Amygdala (tissue), 56 donors: ENCODE data around the gene GMCL2.
"Not testable (repeated sequence)": the region's sequence is repeated elsewhere in the genome, so short reads cannot be mapped to it uniquely, and the experiment has no call there.

Source experiments
- DNase-seq, 56 donors: peaks; one replicate each; lab custom pipeline; 2025; lab: John Stamatoyannopoulos, UW

Gene GMCL2, protein sequence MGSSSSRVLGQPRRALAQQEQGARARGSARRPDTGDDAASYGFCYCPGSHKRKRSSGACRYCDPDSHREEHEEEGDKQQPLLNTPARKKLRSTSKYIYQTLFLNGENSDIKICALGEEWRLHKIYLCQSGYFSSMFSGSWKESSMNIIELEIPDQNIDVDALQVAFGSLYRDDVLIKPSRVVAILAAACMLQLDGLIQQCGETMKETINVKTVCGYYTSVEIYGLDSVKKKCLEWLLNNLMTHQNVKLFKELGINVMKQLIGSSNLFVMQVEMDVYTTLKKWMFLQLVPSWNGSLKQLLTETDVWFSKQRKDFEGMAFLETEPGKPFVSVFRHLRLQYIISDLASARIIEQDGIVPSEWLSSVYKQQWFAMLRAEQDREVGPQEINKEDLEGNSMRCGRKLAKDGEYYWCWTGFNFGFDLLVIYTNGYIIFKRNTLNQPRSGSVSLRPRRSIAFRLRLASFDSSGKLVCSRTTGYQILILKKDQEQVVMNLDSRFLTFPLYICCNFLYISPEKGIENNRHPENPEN

DNA sequence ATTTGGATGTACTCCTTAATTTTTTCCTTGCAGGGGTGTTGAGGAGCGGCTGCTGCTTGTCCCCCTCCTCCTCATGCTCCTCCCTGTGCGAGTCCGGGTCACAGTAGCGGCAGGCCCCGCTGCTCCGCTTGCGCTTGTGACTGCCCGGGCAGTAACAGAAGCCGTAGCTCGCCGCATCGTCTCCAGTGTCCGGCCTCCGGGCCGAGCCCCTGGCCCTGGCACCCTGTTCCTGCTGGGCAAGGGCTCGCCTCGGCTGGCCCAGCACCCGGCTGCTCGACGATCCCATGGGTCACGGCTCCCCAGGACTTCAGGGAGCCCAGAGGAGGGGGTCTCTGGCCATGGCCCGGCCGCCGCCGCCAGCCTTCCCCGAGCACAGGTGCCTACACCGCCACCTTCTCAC lies at the start of gene GMCL2:
Gene GMCL2, minus strand, starts transcription at position 358 of the 400 bp plus-strand sequence. Its CDS starts 72 bp downstream, at position 286.
- DNase-seq, result peak in 1 of 56 donors; percentile 5

DNA sequence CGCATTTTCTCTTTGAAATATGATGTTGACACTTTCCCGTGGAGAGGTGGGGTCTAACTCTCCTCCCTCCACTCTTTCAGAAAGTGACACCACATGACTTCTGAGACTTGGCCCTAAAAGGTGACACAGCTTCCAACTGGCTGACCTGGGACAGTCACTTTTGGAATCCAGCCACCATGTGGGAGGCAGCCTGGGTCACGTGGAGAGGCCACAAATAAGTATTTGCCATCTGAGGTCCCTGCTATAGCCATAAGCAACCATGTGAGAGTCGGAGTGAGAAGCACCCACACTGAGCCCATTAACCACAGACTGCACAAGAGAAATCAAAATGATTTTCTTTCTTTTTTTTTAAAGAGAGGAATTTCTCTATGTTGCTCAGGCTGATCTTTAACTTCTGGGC lies 49.5 kb upstream of the GMCL2 start:
- peak in 3 of 56 donors; percentile 23 to 26 (median 26) for DNase-seq

DNA sequence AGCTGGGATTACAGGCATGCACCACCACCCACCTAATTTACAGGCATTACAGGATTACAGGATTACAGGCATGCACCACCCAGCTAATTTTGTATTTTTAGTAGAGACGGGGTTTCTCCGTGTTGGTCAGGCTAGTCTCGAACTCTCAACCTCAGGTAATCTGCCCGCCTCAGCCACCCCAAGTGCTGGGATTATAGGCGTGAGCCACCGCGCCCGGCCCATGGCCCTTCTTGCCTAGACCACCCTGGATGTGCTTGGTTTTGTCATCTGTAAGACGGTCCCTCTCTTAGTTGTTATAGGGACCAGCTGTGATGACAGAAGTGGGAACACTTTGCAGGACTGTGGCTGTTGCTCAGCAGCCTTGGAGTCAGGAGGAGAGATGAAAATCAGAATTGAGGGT lies 49.0 kb upstream of the GMCL2 start:
- DNase-seq, result no peak

DNA sequence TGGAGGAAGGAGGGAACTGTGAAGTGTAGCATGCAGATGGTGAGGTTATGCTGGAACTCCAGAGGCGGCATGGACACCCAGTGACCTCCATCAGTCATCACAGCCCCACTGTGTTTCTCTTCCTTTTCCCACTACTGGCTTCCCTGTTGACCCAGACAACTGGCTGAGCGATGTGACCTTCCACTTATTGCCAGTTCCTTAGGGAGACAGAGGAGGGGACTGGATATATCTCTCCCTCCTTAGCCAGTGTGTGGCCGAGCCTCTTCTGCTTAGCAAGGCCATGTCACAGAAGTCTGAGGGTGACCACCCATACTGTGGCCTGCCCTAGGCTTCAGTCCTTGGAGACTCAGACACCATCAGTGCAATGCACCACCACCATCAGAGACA lies 48.4 kb upstream of the GMCL2 start:
- DNase-seq, result no peak

DNA sequence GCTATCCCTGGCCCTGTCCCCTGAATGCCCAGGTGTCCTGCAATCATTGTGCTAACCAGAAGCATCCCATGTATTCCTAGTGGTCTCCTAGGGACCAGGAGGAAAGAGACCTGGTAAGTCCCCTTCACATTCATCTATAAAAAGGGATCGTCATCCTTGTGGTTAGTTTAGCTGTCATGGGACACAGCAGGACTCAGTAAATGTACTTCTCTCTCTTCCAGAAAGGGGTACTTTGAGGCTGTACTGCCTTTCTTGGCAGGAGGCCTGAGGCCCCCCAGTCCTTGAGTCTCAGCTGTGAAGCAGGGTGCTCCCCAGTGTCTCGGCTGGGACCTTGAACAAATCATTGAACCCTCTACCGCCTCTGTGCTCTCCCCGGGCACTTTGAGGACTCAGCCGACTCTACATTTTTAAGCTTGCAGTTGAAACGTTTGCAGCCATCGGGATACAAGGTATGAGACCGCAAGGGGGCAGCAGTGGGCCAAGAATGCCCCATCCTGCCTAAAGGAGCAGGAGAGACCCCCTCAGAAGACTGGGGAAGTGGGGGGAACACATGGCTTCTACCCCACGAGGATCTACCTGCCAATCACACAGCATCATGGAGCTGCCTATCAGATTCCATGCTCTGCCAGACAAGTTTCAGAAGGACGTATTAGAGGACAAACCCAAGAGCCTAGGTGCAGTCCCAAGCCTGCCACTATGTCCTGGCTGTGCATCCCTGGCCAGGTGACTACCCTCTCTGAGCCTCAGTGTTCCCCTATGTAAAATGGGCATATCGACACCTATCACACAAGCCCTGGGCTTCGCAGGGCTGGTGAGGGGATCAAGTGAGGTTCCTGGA lies 47.8 kb upstream of the GMCL2 start:
- peak in 41 of 56 donors; percentile 10 to 84 (median 42) for DNase-seq

DNA sequence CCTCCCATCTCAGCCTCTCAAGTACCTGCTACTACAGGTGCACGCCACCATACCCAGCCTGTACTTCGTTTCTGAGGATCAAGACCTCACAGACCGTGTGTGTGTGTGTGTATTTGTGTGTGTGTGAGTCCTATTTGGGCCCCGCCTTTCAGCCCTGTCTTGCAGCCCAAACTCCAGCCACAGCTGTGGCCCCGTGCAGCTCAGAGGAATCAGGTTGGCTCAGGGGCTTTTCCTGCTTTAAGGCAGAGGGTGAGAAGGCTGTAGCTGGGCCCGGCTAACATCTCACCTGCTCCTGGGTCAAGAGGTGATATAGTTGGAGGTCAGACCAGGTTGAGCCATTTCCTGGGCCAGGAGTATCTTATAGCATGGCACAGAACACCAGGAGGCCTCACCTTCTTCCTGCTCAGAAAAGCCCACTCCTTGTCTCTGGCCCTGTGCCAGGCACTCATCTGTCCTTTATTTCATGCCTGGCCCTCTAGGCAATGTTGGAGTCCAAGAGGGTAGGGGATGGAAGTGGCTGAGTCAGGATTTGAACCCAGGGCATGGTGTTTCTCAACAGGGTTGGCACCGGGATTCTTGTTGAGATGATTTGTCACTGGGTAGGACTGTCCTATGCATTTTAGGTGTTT lies 47.1 kb upstream of the GMCL2 start:
- DNase-seq, result no peak

DNA sequence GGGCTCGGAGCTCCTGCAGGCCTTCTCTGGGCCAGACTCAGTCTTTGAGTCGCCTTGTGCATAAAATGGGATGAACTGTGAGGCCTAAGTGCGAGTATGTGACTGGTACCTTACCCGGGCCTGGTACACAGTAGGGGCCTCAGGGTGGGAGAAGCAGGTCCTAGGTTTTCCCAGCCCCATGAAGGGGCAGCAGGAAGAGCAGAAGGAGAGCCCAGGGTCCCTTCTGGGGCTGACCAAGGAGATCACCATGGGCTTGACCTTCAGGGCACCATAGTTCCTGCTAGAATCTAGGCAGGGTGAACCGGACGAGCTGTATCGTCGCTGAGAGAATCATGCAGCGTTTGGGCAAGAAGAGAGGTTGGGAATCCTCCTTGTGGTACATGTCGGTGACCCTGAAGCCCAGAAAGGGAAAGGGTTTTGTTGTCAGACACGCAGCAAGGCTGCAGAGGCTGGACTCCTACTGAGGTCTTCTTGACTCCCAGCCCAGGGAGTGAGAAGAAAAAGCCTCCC lies 45.8 kb upstream of the GMCL2 start:
- DNase-seq, result peak in 4 of 56 donors; percentile 46 to 55 (median 52)

DNA sequence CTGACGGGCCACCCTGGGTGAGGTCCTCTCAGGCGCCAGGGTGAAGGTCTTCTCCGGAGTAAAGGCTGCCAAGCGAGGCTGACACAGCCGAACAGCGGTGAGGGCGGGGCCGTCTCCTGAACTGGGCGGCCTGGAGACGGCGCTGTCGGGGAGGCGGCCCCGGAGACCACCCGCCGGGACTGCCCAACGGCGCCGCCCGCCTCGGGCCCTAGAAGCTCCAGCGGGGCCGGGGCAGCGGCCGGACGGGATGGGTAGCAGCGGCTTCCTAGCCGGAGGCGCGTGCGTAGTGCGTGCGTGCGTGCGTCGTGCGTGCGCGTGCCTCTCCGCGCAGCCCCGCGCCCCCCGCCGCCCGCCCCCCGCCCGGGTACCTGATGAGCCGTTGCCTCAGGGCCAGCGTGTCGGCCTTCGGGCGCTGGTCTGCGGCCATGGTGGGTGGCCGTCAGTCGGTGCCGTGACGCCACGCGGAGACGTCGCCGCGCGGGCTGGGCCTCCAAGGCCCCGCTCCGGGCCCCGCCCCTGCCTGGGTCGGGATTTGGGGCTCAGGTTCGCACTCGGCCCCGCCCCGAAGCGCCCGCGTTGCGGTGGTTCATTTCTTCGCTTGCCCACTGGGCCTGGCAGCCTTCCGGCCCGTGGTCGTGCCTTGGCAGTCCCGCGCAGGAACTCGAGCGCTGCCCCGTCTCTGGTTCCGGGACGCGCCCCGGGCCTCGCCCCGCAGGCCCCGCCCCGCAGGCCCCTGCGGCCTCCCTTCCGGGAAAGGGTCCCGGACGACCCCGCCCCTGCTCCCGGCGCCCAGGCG lies 45.2 kb upstream of the GMCL2 start, which contains the start of gene PHYKPL:
Gene PHYKPL, minus strand, starts transcription at position 679 of the 796 bp plus-strand sequence. Its CDS starts 252 bp downstream, at position 427.
- peak in 46 of 56 donors; percentile 24 to 84 (median 64) for DNase-seq

DNA sequence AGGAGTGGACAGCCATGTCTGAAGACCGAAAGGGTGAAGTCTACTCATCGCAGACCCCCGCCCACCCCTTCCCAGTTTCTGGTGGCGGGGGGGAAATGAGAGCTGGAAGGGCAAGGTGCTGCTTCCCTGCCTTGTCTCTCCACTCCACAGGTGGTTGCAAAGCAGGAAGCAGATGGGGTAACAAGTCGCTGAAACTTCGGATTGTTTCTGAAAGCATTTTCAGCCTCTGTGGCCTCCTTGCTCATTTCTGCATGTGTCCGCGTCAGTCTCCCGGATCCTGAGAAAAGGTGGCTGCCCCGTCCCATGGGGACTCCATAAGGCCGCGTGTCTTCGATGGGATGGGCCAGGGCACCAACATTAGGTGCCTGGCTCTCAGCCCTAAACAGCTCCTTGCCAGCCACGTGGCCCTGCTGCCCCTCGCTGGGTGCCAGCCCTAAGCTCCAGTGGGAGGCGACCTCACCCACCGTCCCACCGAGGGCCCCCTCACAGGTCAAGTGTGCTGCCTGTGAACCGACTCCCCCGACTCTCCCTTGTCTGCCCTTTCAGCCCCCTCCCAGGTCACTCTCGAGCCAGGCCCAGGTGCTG lies 44.5 kb upstream of the GMCL2 start:
- peak in 1 of 56 donors; percentile 63 for DNase-seq

DNA sequence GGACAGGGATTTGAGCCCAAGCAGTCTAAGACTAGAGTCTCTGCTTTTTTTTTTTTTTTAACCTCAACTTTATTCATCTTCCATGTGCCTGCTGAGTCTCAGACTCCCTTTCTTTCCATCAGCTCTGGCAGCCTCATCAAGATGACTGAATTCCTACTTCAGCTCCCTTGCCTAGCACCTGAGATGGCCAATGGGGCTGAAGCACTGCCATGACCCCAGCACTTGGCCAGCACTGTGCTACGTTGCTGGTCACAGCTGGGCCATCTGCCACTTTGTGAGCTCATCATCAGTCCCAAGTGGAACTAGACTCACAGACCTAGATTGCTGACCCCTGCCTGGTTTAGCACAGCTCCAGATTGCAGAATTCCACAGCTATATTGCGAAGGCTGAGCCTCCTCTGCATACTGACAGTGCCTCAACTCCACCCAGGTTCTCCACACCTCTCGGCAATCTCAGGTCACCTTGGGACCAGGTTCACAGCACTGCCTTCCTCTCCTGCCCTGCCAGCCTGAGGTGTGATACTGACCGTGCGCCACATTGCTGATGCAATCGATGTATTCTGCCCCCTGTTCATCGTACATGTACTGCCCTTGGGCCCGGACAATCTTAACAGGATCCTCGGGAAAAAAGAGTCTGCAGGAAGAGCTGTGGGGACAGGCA lies 43.8 kb upstream of the GMCL2 start:
- DNase-seq, result peak in 9 of 56 donors; percentile 12 to 48 (median 19)

DNA sequence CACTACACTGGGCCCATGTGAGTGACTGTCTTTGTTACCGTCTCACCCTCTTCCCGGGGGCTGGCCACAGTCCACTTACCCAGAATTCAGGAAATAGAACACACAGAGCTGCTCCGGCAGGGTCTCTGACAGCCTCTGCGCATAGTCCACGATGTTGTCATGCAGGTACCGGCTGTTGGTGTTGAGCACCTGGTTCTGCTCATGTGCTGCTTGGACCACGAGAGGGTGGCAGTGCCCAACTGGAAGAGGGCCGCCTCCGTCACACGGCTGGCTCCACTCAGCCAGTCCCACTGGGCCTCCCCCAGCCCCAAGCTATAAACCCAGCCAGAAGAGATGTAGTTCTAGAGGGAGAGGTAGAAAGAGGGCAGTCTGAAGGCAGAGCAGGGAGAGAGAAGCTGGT lies 42.7 kb upstream of the GMCL2 start:
- no peak for DNase-seq

DNA sequence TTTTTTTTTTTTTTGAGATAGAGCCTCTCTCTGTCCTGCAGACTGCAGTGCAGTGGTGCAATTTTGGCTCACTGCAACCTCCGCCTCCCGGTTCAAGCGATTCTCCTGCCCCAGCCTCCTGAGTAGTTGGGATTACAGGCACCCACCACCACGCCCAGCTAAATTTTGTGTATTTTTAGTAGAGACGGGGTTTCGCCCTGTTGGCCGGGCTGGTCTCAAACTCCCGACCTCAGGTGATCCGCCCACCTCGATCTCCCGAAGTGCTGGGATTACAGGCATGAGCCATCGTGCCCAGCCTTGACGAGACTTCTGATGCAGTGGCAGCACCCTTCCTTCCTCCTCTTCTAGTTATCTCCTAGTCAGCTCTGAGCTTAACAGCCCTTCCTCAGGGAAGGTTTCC lies 41.9 kb upstream of the GMCL2 start:
- DNase-seq, result not testable (repeated sequence)

DNA sequence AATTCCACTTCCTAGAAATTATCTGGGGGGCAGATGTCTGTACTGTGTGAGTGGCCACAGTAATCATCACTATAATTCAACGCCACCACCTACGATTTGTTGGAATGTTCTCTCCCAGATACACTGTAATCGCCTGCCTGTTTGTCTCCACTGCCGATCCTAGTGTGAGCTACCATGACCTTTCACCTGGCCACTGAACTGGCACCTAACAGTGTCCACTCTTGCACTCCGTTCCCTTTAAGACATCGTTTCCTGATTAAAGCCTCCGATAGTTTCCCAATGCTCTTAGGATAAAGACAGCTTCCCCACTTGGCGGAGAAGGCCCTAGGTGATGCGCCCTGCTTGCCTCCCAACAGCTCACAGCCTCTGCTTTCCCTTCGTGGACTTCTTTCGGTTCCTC lies 41.4 kb upstream of the GMCL2 start:
- DNase-seq, result no peak

DNA sequence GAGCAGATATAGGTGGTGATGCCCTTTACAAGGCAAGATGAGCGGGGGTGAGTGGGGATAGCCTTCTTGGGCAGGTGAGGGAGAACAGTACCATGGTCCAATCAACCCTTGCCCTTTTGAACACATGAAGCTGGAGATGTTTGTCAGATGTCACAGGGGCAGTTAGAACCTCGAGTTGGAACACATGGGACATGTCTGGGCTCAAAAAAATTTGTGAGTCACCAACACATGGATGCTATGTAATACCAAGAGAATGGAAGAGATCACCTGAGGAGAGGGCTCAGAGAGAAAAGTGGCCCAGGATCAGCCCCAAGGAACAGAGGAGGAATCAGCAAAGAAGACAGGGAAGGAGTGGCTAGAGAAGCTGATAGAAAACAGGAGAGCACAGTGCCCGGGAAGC lies 40.8 kb upstream of the GMCL2 start:
- DNase-seq, result no peak

DNA sequence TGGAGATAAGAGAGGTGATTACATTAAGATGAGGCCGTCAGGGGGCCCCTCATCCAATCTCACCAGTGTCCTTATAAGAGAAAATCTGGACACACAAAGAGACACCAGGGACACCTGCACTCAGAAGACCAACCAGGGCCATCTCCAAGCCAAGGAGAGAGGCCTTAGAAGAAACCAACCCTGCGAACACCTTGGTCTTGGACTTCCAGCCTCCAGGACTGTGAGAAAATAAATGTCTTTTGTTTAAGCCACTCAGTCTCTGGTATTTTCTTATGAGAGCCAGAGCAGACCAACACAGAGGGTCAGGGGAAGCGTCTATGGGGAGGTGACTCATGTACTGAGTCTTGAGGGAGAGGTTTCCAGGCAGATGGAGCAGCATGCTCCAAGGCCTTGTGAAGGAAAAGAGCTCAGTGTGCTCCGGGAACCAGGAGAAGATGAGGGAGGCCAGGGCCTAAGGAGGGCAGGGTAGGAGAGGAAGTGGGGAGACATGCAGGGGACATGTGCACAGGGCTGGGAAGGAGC lies 40.0 kb upstream of the GMCL2 start:
- no peak for DNase-seq

DNA sequence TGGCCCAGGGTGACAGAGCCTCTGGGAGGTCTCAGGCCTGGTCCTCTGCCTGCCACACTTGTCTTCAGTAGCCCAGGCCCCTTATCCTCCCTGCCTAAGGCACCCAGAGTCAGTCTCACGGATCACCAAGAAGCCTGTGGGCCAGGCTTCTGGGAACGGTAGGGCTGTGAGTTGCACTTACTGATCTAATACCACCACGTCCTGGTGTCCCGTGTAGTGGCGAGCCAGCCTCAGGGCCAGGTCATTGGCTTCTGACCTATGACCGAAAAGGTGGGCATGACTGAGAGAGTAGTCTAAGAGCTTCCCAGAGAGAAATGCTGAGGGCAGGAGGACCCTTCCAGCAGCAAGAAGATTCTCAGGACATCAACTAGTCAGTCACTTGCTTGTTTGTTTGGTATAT lies 38.0 kb upstream of the GMCL2 start:
- no peak for DNase-seq

DNA sequence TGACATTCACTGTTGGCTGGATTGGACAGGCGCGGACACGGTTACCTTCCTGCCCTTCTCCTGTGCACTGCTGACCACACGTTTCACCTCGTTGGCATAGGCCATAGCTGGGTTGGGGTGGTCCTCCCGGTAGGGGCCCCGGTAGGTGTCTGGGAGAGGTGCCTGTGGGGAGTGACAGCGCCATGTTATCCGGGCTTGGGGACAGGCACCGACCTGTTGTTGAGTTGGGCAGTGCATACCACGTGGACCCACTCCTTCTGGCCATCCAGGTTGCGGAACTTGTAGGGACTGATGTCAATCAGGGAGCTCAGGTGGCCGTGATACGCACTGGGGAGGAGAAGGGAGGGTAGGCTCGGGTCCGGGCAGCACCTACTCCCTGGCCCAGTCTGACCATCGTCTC lies 37.2 kb upstream of the GMCL2 start:
- no peak for DNase-seq

DNA sequence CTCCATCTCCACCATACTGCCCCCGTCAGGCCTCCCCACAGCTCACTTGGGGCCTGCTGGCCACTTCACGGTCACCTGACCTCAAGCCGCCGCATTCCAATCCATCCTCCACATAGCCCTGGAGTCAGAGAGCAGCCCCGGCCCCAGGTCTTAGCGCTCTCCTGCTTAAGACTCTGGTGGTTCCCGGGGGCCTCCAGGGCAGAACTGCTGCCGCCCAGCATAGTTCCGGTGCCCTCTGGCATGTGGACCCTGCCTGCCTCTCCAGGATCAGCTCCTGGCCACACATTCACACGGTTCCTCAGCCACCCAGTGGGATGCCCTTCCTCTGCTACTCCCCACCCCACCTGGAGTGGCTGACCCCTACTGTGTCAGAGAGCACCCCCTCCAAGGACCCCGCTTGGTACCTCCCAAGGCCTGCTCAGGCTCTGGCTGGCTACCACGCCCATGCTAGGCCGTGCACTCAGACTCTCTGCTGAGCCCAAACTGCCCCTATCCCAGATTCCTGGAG lies 36.7 kb upstream of the GMCL2 start:
- no peak for DNase-seq
